Gastrocnemius medialis (tissue), 4 donors: Measurements from ENCODE around the gene ITCH. TPM values are rescaled to one million over a fixed set of nuclear protein-coding genes. Genes with fewer than 3 reads are reported as not detected.

Experiments used
- ATAC-seq, 2 donors: fragments of 150-250 bp; one replicate each; pipeline ENCODE4 v1.9.1; 2016
- DNase-seq, 2 donors: peaks; one replicate each; pipeline ENCODE4 v3.0.0-alpha.2; 2019
- H3K27ac ChIP-seq, 4 donors: fragments of 200-600 bp; sonication (generic); 1 replicate in 1 of 4; 2 replicates in 3 of 4; pipeline ENCODE4 v1.5.1; 2016 to 2018; ENCODE audit warnings: mild to moderate bottlenecking in 2 of 4, moderate library complexity in 1 of 4
- H3K27me3 ChIP-seq, 3 donors: fragments of 200-600 bp; sonication (generic) in 2 of 3; 1 replicate in 1 of 3; 2 replicates in 2 of 3; pipeline versions ENCODE4 v1.5.1 to v1.6.0; 2016 to 2019; ENCODE audit warnings: mild to moderate bottlenecking in 1 of 3, moderate library complexity in 1 of 3
- H3K36me3 ChIP-seq, 2 donors: fragments of 200-600 bp; sonication (generic) in 1 of 2; one replicate each; pipeline ENCODE4 v1.5.1; 2017 to 2018
- H3K4me1 ChIP-seq, 2 donors: fragments of 200-600 bp; sonication (generic) in 1 of 2; one replicate each; pipeline ENCODE4 v1.5.1; 2016 to 2017; ENCODE audit warnings: mild to moderate bottlenecking in 2 of 2
- H3K4me3 ChIP-seq, 4 donors: fragments of 200-600 bp; sonication (generic) in 3 of 4; 1 replicate in 1 of 4; 2 replicates in 3 of 4; pipeline ENCODE4 v1.5.1; 2016 to 2019; ENCODE audit warnings: mild to moderate bottlenecking in 2 of 4
- H3K9me3 ChIP-seq, 3 donors: fragments of 200-600 bp; sonication (generic) in 2 of 3; 1 replicate in 1 of 3; 2 replicates in 2 of 3; pipeline ENCODE4 v1.5.1; 2016 to 2019
- CTCF ChIP-seq, 5 experiments: fragments of 450-650 bp in 3 of 5; fragments of 200-600 bp in 2 of 5; sonication (generic) in 2 of 5; IDR thresholded peaks in 4 of 5; conservative IDR thresholded peaks in 1 of 5; 1 replicate in 4 of 5; 2 replicates in 1 of 5; pipeline ENCODE4 v1.5.1; 2016 to 2019; ENCODE audit warnings: antibody characterized with exemption in 5 of 5, mild to moderate bottlenecking in 3 of 5, moderate library complexity in 3 of 5
- POLR2A ChIP-seq, 2 donors: fragments of 450-650 bp; IDR thresholded peaks; one replicate each; pipeline ENCODE4 v1.6.1; 2017; ENCODE audit warnings: antibody characterized with exemption in 2 of 2, mild to moderate bottlenecking in 2 of 2, moderate library complexity in 2 of 2
- in situ Hi-C, 4 donors: fragments of 200-750 bp; cut with MboI; loops; one replicate each; pipeline versions ENCODE4 v1.15.0 to v1.8.0; 2017; ENCODE audit warnings: low sequenced_read_pairs in 4 of 4
- intact Hi-C: fragments of 100-400 bp; cut with DNase I; formaldehyde crosslinking; loops from one replicate; pipeline ENCODE4 v1.15.1; 2023; ENCODE audit warnings: low total_unique reads
- total RNA-seq, 4 donors: library from RNA; depleted of rRNA; stranded (reverse); fragments of >200 nt; gene quantifications; one replicate each; pipeline versions ENCODE4 v1.1.0 to v1.2.3, GENCODE V29; 2016

The ITCH gene
- total RNA-seq, 4 donors from 2014 or later = 32.9 to 55.2 (median 52.0) TPM

GRCh38 chr20:34331838-34332237 lies 31.2 kb upstream of the ITCH start:
- in situ Hi-C loops = no loop called here
- Histone ChIP-seq H3K27ac (no peak overlapping the region), H3K27me3 (no peaks in the 10 kb centered on the region), H3K4me3 (no peak overlapping the region), H3K36me3 (no peaks in the 10 kb centered on the region), H3K4me1 (no peaks in the 10 kb centered on the region), H3K9me3 (no peaks in the 10 kb centered on the region)
- intact Hi-C loops = no loop called here
- TF ChIP-seq CTCF (IDR thresholded peaks at IDR 0.05 in 4 of 5, conservative IDR thresholded peaks at IDR 0.05 in 1 of 5) = no peak
- TF ChIP-seq POLR2A (IDR thresholded peaks at IDR 0.05) = no peak
- DNase-seq (no peak), ATAC-seq (no peak)

- Histone ChIP-seq H3K4me3 (no peak overlapping the region), H3K4me1 (no peaks in the 10 kb centered on the region), H3K27ac (no peak overlapping the region), H3K9me3 (no peaks in the 10 kb centered on the region), H3K36me3 (no peaks in the 10 kb centered on the region), H3K27me3 (no peaks in the 10 kb centered on the region)
- intact Hi-C loops = no loop called here
- no peak for TF ChIP-seq POLR2A (IDR thresholded peaks at IDR 0.05)
- no peak for TF ChIP-seq CTCF (IDR thresholded peaks at IDR 0.05 in 4 of 5, conservative IDR thresholded peaks at IDR 0.05 in 1 of 5)
- DNase-seq (no peak), ATAC-seq (no peak)
- in situ Hi-C loops = no loop called here
Measured at GRCh38 chr20:34332262-34332920, 30.7 kb upstream of the ITCH start.

GRCh38 chr20:34333786-34334185 lies 29.3 kb upstream of the ITCH start:
- no peak for TF ChIP-seq POLR2A (IDR thresholded peaks at IDR 0.05)
- TF ChIP-seq CTCF (IDR thresholded peaks at IDR 0.05 in 4 of 5, conservative IDR thresholded peaks at IDR 0.05 in 1 of 5) = no peak
- intact Hi-C loops (no loop called here), in situ Hi-C loops (no loop called here)
- Histone ChIP-seq H3K4me1 (no peaks in the 10 kb centered on the region), H3K27me3 (no peaks in the 10 kb centered on the region), H3K36me3 (no peaks in the 10 kb centered on the region), H3K9me3 (no peaks in the 10 kb centered on the region), H3K27ac (no peak overlapping the region), H3K4me3 (no peak overlapping the region)
- ATAC-seq (no peak), DNase-seq (no peak)

GRCh38 chr20:34334654-34335407 lies 28.2 kb upstream of the ITCH start:
- in situ Hi-C loops = no loop called here
- TF ChIP-seq CTCF (IDR thresholded peaks at IDR 0.05 in 4 of 5, conservative IDR thresholded peaks at IDR 0.05 in 1 of 5) = no peak
- no peak for TF ChIP-seq POLR2A (IDR thresholded peaks at IDR 0.05)
- Histone ChIP-seq H3K4me1 (no peaks in the 10 kb centered on the region), H3K9me3 (no peaks in the 10 kb centered on the region), H3K27ac (no peak overlapping the region), H3K36me3 (no peaks in the 10 kb centered on the region), H3K27me3 (no peaks in the 10 kb centered on the region), H3K4me3 (no peak overlapping the region)
- intact Hi-C loops = no loop called here
- no peak for ATAC-seq
- DNase-seq = no peak
